ENCODE data around the gene CNTNAP2. TPM values are rescaled to one million over a fixed set of nuclear protein-coding genes. Genes with fewer than 3 reads are reported as not detected.
"Not testable (repeated sequence)": the region's sequence is repeated elsewhere in the genome, so short reads cannot be mapped to it uniquely, and the experiment has no call there.

Gene CNTNAP2
- total RNA-seq, 1 donor from 2014 or later, result 110 TPM

DNA sequence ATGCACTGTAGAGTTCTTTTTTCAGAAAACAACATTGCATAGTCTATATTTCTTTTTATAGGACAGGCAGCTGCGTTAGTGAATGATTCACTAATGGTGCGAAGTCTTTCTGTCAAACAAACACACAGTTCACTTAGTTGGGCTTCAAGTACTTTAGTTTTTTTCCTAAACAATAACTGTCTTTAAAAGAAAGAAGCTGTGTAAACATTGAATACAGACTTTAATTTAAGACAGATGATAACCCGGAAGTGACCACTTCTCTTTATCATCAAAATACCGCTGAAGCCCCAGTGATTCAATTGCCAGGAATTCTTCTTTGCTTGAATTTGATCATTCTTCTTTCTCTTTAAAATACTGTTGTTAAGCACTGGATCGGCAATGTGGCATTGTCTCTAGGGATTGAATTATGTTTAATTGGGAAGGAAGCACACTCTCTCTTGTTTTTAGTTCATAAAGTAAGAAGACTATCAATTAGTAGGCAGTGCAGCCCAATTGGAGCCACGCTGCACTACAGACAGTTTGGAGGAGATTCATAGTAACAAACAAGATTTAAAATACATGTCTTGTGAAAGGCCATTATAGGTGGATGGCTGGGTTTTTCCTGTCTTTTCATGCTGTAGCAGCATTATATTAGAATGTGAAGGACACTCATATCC is 30.4 kb downstream of the CNTNAP2 start:
- FAIRE-seq (no peak), DNase-seq (ENCODE audit: low spot score in 2 of 2) (no peak)

- no peak for DNase-seq (ENCODE audit: low spot score in 2 of 2)
- no peak for FAIRE-seq
Observed at GRCh38 chr7:146150153-146150552, 33.6 kb downstream of the CNTNAP2 start.

DNA sequence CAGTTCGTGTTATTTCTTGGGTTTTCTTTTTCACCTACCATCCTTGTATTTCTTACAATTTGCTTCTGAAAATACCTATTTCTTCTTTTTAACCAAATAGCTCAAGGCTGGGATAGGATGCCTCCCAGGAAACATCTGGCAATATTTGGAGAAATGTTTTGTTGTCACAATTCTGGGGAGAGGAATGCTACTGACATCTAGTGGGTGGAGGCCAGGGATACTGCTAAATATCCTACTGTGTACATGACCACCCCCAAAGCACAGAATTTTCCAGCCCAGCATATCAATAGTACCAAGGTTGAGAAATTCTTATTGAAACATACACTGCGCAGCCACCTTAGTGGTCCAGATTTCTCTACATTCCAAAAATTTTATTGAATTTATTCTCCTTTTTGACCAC is 55.5 kb downstream of the CNTNAP2 start:
- no peak for DNase-seq (ENCODE audit: low spot score in 2 of 2)
- no peak for FAIRE-seq

GRCh38 chr7:146175716-146176115 is 59.1 kb downstream of the CNTNAP2 start:
- no peak for DNase-seq (ENCODE audit: low spot score in 2 of 2)
- FAIRE-seq, result no peak

GRCh38 chr7:146176860-146177259 is 60.3 kb downstream of the CNTNAP2 start:
- FAIRE-seq, result no peak
- no peak for DNase-seq (ENCODE audit: low spot score in 2 of 2)

DNA sequence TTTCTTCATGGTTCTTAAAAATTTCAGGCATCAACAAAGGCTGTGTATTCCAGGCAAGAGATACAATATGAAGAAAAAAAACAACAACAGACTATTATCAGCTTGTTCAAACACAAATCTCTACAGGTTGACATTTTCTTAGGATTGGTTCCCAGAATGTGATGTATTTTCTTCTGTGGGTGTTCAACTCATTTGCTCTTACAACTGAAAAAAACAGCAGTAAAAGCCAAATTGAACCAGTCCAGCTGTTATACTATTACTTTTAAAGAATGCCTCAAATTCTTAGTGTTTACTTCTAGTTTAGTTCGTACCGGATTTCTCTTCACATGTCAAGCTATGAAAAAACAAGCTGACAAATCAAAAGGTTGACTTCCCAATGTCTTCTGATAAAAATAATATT is 60.7 kb downstream of the CNTNAP2 start:
- DNase-seq (ENCODE audit: low spot score in 2 of 2) (no peak), FAIRE-seq (no peak)

- FAIRE-seq, result no peak
Observed at GRCh38 chr7:146185844-146186243, 69.2 kb downstream of the CNTNAP2 start.

DNA sequence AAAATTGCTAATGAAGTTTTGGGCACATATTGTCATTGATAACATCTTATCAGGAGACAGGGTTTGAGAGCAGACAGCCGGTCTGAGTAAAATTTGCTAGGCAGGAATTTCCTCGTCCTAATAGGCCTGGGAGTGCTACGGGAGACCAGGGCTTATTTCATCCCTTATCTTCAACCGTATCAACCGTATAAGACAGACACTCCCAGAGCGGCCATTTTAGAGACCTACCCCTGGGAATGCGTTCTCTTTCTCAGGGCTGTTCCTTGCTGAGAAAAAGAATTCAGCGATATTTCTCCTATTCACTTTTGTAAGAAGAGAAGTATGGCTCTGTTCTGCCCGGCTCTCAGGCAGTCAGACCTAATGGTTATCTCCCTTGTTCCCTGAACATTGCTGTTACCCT is 74.8 kb downstream of the CNTNAP2 start:
- FAIRE-seq; DNase-seq (ENCODE audit: low spot score in 2 of 2): not testable (repeated sequence)

More at GRCh38 chr7:146185844-146186243, 69.2 kb downstream of the CNTNAP2 start:
- DNase-seq (ENCODE audit: low spot score in 2 of 2), result no peak

GRCh38 chr7:146201945-146202344 is 85.3 kb downstream of the CNTNAP2 start:
- no peak for FAIRE-seq
- no peak for DNase-seq (ENCODE audit: low spot score in 2 of 2)

GRCh38 chr7:146206270-146206669 is 89.7 kb downstream of the CNTNAP2 start:
- no peak for FAIRE-seq
- no peak for DNase-seq (ENCODE audit: low spot score in 2 of 2)

- FAIRE-seq (no peak), DNase-seq (ENCODE audit: low spot score in 2 of 2) (no peak)
Observed at GRCh38 chr7:146208492-146208891, 91.9 kb downstream of the CNTNAP2 start.

GRCh38 chr7:146214842-146215241 is 98.2 kb downstream of the CNTNAP2 start:
- DNase-seq (ENCODE audit: low spot score in 2 of 2) (no peak), FAIRE-seq (no peak)

DNA sequence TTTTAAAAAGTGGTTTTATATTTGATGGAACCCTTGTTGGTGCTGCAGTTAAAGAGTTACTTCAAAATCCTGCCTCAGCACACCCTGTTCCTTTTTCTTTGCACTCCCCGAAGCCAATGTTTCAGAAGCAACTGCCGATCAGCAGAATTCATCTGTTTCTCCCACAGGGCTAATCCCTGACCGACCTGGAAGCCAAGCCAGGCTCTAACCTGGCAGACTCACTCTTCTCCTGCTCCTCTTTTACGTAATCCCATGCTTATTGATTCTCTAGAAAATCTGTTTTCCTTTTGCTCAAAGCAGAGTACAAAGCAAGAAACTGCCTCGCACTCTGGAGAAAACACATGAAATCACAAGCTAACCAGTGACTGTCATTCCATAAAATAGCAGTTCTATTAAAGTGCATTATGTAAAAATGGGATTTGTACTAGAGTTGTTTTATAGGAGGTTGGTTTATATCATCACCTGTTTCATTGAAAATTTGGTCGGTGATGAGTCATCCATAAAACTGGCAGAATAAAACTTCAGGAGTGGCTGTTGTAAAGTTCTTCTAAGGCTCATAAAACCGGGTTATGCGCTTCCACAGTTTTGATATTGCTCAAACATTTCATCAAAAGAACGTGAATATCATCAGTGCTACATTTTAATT is 99.9 kb downstream of the CNTNAP2 start:
- FAIRE-seq (no peak), DNase-seq (ENCODE audit: low spot score in 2 of 2) (no peak)

DNA sequence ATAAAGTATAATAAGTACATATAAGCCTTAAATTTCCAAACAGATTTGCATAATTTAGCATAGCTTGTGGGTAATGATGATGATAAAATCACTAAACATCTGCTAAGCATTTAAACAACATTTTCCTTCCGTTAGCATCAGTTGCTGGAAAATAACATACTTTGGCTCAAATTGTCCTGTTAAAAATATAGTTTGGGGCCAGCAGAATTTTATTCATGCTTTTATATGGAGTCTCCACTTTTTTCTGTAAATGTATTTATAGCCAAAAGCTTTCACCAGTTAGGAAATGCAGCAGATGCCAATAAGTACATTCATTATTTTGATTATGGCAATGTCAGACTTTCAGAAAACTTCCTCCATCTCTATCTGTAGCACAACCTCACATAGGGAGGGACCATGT is 107.2 kb downstream of the CNTNAP2 start:
- DNase-seq (ENCODE audit: low spot score in 2 of 2), result no peak
- no peak for FAIRE-seq

DNA sequence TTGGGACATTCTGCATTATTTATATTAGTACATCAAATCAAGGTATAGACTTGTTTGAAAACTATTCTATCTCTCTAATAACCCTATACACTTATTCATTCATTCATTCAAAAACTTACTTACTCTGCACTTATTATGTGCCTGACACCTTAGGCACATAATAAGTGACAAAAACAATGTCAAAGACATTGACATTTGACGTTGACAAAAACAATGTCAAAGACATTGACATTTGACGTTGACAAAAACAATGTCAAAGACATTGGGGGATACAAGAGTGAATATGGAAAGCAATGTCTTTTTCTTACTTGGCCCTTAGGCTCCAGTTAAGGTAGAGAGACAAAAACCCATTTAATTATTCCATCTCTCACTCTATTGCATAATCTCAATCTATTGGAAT is 116.0 kb downstream of the CNTNAP2 start:
- no peak for DNase-seq (ENCODE audit: low spot score in 2 of 2)
- no peak for FAIRE-seq

GRCh38 chr7:146235195-146235594 is 118.6 kb downstream of the CNTNAP2 start:
- FAIRE-seq, result no peak
- DNase-seq (ENCODE audit: low spot score in 2 of 2), result peak in 1 of 2 donors; percentile 7

DNA sequence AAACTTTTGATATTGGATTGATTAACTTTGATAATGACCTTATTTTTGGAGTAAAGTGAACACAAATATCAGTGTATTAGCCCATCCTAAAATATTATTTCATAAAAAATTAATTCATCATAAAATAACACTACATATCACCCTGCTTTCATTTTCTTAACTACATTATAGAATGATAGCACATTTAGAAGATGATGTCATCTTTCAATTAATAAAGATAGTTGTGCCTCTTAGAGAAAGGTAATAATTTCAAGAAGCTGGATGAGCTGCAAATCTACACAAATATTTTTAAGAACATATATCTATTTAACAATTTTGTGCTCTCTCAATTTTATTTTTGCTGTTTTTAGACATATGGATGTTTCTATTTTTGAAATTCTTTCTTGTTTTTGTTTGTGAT is 126.1 kb downstream of the CNTNAP2 start:
- DNase-seq (ENCODE audit: low spot score in 2 of 2) (no peak), FAIRE-seq (no peak)

- FAIRE-seq; DNase-seq (ENCODE audit: low spot score in 2 of 2): not testable (repeated sequence)
Observed at GRCh38 chr7:146247991-146248390, 131.4 kb downstream of the CNTNAP2 start.

DNA sequence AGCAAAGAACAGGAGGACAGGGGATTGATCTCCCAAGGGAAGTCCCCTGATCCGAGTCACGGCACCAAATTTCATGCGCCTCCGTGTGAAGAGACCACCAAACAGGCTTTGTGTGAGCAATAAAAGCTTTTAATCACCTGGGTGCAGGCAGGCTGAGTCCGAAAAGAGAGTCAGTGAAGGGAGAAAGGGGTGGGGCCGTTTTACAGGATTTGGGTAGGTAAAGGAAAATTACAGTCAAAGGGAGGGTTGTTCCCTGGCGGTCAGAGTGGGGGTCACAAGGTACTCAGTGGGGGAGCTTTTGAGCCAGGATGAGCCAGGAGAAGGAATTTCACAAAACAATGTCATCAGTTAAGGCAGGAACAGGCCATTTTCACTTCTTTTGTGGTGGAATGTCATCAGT is 132.1 kb downstream of the CNTNAP2 start:
- not testable (repeated sequence) for DNase-seq (ENCODE audit: low spot score in 2 of 2); FAIRE-seq

GRCh38 chr7:146249272-146249671 is 132.7 kb downstream of the CNTNAP2 start:
- DNase-seq (ENCODE audit: low spot score in 2 of 2), result no peak
- FAIRE-seq, result no peak

- DNase-seq (ENCODE audit: low spot score in 2 of 2) (no peak), FAIRE-seq (no peak)
Observed at GRCh38 chr7:146255609-146256008, 139.0 kb downstream of the CNTNAP2 start.

GRCh38 chr7:146262527-146262926 is 145.9 kb downstream of the CNTNAP2 start:
- DNase-seq (ENCODE audit: low spot score in 2 of 2) (no peak), FAIRE-seq (no peak)

Data from frontal cortex (tissue), 4 donors.